ENCODE results near the gene CCDC198. TPM values are rescaled to one million over a fixed set of nuclear protein-coding genes. Genes with fewer than 3 reads are reported as not detected.

The CCDC198 gene
- total RNA-seq, 2 donors from 2014 or later, result not detected

DNA sequence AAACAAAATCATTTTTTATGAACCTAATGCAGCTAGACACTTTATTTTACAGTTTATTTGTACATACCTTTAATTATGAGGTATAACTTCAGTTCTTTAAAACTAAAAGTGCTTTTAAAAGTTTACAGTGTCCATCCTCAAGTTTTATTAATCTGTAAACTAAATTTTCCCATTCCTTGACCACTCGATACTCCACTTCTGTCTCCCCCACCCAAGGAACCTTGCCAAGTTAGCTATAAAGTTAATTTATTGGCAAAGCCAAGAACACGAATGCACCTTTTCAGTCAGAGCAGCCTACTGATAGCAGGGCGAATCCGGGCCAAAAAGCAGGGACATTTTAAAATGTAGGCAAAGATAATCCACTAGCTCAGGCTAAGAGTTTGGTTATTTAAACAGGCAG is 73.6 kb downstream of the CCDC198 start:
- no peak overlapping the region for H3K27ac ChIP-seq (ENCODE audit: low read depth, low read length)
- no peaks in the 10 kb centered on the region for H3K27me3 ChIP-seq (ENCODE audit: control insufficient read depth, insufficient read depth, low read length, poor library complexity, severe bottlenecking)
- no peak overlapping the region for H3K4me3 Mint-ChIP-seq
- no peaks in the 10 kb centered on the region for H3K36me3 ChIP-seq (ENCODE audit: control insufficient read depth, insufficient read depth, low read length)
- H3K4me3 ChIP-seq (ENCODE audit: low read length), result no peak overlapping the region
- WGBS, 2 experiments (ENCODE audit: insufficient coverage in 1 of 2, insufficient read length in 1 of 2), result 91 to 100% methylated on average over 3 to 4 of the region's 4 CpGs
- H3K9me3 Mint-ChIP-seq, result no peaks in the 10 kb centered on the region
- TF ChIP-seq CTCF (conservative IDR thresholded peaks at IDR 0.05), result no peak
- no peak overlapping the region for H3K27ac Mint-ChIP-seq
- no peaks in the 10 kb centered on the region for H3K4me1 Mint-ChIP-seq
- no peaks in the 10 kb centered on the region for H3K36me3 Mint-ChIP-seq (ENCODE audit: low read depth)
- H3K9me3 ChIP-seq (ENCODE audit: control insufficient read depth, low read length), result no peaks in the 10 kb centered on the region
- no peaks in the 10 kb centered on the region for H3K4me1 ChIP-seq (ENCODE audit: control insufficient read depth, insufficient read depth, low read length)
- no peak overlapping the region for H3K9ac ChIP-seq (ENCODE audit: extremely low read depth, low read length, poor library complexity, severe bottlenecking)
- DNase-seq, result no peak
- no peaks in the 10 kb centered on the region for H3K27me3 Mint-ChIP-seq (ENCODE audit: insufficient read depth)

Other genes starting within 250 kb of the CCDC198 start
- 100 to 1,000 TPM; 101 to 107 TPM for gene EXOC5, start 225.0 kb downstream of the CCDC198 start, total RNA-seq
- gene AP5M1, start 224.9 kb downstream of the CCDC198 start, total RNA-seq, result 10 to 100 TPM; 53.9 to 58.4 TPM
- gene NAA30, start 103.3 kb downstream of the CCDC198 start, total RNA-seq, result 10 to 100 TPM; 23.0 to 26.0 TPM